ENCODE measurements around the gene LGALS16. TPM values are rescaled to one million over a fixed set of nuclear protein-coding genes. Genes with fewer than 3 reads are reported as not detected.

Gene LGALS16
- total and polyA plus RNA-seq, 2 experiments from 2014 or later, result not detected

DNA sequence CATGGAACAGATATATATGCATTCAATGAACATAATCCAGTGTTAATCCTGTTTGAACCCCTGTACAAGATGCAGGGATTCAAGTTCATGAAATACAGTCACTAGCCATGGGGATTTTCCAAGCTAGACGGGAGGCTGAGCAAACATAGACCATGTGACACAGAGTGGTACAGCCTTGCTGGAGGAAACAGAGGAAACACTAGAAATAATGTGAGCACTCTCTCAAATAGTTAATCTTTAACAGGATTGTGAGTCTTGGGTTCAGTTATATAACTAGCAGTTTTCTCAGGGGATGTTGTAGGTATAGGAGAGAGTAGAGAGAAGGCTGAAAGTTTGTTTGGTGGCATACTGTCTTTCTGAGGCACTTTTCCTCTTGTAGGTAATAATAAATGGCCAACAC lies 13.9 kb upstream of the LGALS16 start:
- H3K27me3 ChIP-seq (replicated peaks; ENCODE audit: insufficient read depth), result no peaks in the 10 kb centered on the region
- no peaks in the 10 kb centered on the region for H3K4me1 ChIP-seq (ENCODE audit: insufficient read depth)
- no peaks in the 10 kb centered on the region for H3K79me2 ChIP-seq (ENCODE audit: insufficient read depth)
- TF ChIP-seq EZH2 (IDR thresholded peaks at IDR 0.05; ENCODE audit: insufficient read depth, poor library complexity, severe bottlenecking), result no peak
- no peak for TF ChIP-seq EZH2phosphoT487 (IDR thresholded peaks at IDR 0.05; ENCODE audit: insufficient read depth, low read depth)
- H2AFZ ChIP-seq, result no peak overlapping the region
- no peaks in the 10 kb centered on the region for H3K9me3 ChIP-seq (ENCODE audit: low read depth)
- no peak overlapping the region for H3K9ac ChIP-seq
- no peak overlapping the region for H3K4me3 ChIP-seq
- H3F3A ChIP-seq (ENCODE audit: insufficient read depth), result no peaks in the 10 kb centered on the region
- 0 to 6% methylated on average over 1 of the region's 1 CpG for WGBS, 2 experiments (ENCODE audit: low coverage in 1 of 2, low lambda C conversion rate in 2 of 2, missing lambda C conversion rate in 2 of 2)
- H3K9me2 ChIP-seq (ENCODE audit: insufficient read depth), result no peaks in the 10 kb centered on the region
- in situ Hi-C loops (cut with MboI), result no loop called here
- no peak for DNase-seq
- no peak overlapping the region for H3K27ac ChIP-seq
- H3K36me3 ChIP-seq (ENCODE audit: low read depth), result no peaks in the 10 kb centered on the region
- H4K20me1 ChIP-seq (ENCODE audit: insufficient read depth), result no peaks in the 10 kb centered on the region
- no peak overlapping the region for H3K4me2 ChIP-seq (ENCODE audit: unreplicated experiment)

GRCh38 chr19:39643591-39643990 lies 12.1 kb upstream of the LGALS16 start:
- H3K9me2 ChIP-seq (ENCODE audit: insufficient read depth), result no peaks in the 10 kb centered on the region
- no peaks in the 10 kb centered on the region for H4K20me1 ChIP-seq (ENCODE audit: insufficient read depth)
- H3K9ac ChIP-seq, result no peak overlapping the region
- in situ Hi-C loops (cut with MboI), result no loop called here
- WGBS, 2 experiments (ENCODE audit: low coverage in 1 of 2, low lambda C conversion rate in 2 of 2, missing lambda C conversion rate in 2 of 2), result 9 to 12% methylated on average over 5 of the region's 5 CpGs
- no peak overlapping the region for H3K4me2 ChIP-seq (ENCODE audit: unreplicated experiment)
- no peak for DNase-seq
- H3K4me3 ChIP-seq, result no peak overlapping the region
- H3K27me3 ChIP-seq (replicated peaks; ENCODE audit: insufficient read depth), result no peaks in the 10 kb centered on the region
- no peaks in the 10 kb centered on the region for H3K9me3 ChIP-seq (ENCODE audit: low read depth)
- H3K36me3 ChIP-seq (ENCODE audit: low read depth), result no peaks in the 10 kb centered on the region
- H2AFZ ChIP-seq, result no peak overlapping the region
- no peaks in the 10 kb centered on the region for H3K79me2 ChIP-seq (ENCODE audit: insufficient read depth)
- no peak for TF ChIP-seq EZH2 (IDR thresholded peaks at IDR 0.05; ENCODE audit: insufficient read depth, poor library complexity, severe bottlenecking)
- no peak for TF ChIP-seq EZH2phosphoT487 (IDR thresholded peaks at IDR 0.05; ENCODE audit: insufficient read depth, low read depth)
- no peaks in the 10 kb centered on the region for H3F3A ChIP-seq (ENCODE audit: insufficient read depth)
- no peak overlapping the region for H3K27ac ChIP-seq
- H3K4me1 ChIP-seq (ENCODE audit: insufficient read depth), result no peaks in the 10 kb centered on the region

- no peaks in the 10 kb centered on the region for H3K4me1 ChIP-seq (ENCODE audit: insufficient read depth)
These were observed 9.8 kb upstream of the LGALS16 start for GRCh38 chr19:39645800-39646411.

DNA sequence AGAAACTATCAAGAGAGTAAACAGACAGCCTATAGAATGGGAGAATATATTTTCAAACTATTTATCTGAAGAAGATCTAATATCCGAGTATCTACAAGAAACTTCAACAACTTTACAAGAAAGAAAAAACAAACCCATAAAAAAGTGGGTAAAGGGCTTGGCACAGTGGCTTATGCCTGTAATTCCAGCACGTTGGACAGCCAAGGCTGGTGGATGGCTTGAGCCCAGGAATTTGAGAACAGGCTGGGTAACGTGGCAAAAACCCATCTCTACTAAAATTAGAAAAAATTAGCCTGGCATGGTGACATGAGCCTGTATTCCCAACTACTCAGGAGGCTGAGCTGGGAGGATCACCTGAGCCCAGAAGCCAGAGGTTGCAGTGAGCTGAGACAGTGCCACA lies 7.8 kb upstream of the LGALS16 start:
- no peak for DNase-seq
- no peaks in the 10 kb centered on the region for H3K9me2 ChIP-seq (ENCODE audit: insufficient read depth)
- no peak overlapping the region for H3K4me3 ChIP-seq
- no peaks in the 10 kb centered on the region for H3K9me3 ChIP-seq (ENCODE audit: low read depth)
- H3K4me2 ChIP-seq (ENCODE audit: unreplicated experiment), result no peak overlapping the region
- H2AFZ ChIP-seq, result no peak overlapping the region
- no peaks in the 10 kb centered on the region for H3F3A ChIP-seq (ENCODE audit: insufficient read depth)
- H4K20me1 ChIP-seq (ENCODE audit: insufficient read depth), result no peaks in the 10 kb centered on the region
- no peak overlapping the region for H3K9ac ChIP-seq
- in situ Hi-C loops (cut with MboI), result no loop called here
- H3K36me3 ChIP-seq (ENCODE audit: low read depth), result no peaks in the 10 kb centered on the region
- H3K27ac ChIP-seq, result no peak overlapping the region
- H3K27me3 ChIP-seq (replicated peaks; ENCODE audit: insufficient read depth), result no peaks in the 10 kb centered on the region
- 0 to 6% methylated on average over 3 of the region's 3 CpGs for WGBS, 2 experiments (ENCODE audit: low coverage in 1 of 2, low lambda C conversion rate in 2 of 2, missing lambda C conversion rate in 2 of 2)
- no peaks in the 10 kb centered on the region for H3K79me2 ChIP-seq (ENCODE audit: insufficient read depth)
- TF ChIP-seq EZH2 (IDR thresholded peaks at IDR 0.05; ENCODE audit: insufficient read depth, poor library complexity, severe bottlenecking) (no peak), EZH2phosphoT487 (IDR thresholded peaks at IDR 0.05; ENCODE audit: insufficient read depth, low read depth) (no peak)
- no peaks in the 10 kb centered on the region for H3K4me1 ChIP-seq (ENCODE audit: insufficient read depth)

More at GRCh38 chr19:39645800-39646411, 9.8 kb upstream of the LGALS16 start:
- in situ Hi-C loops (cut with MboI), result no loop called here
- Histone ChIP-seq H3K9me3 (ENCODE audit: low read depth) (no peaks in the 10 kb centered on the region), H4K20me1 (ENCODE audit: insufficient read depth) (no peaks in the 10 kb centered on the region), H3K4me3 (no peak overlapping the region), H3K27ac (no peak overlapping the region), H3K9ac (no peak overlapping the region), H3F3A (ENCODE audit: insufficient read depth) (no peaks in the 10 kb centered on the region), H3K36me3 (ENCODE audit: low read depth) (no peaks in the 10 kb centered on the region), H3K79me2 (ENCODE audit: insufficient read depth) (no peaks in the 10 kb centered on the region), H3K27me3 (replicated peaks; ENCODE audit: insufficient read depth) (no peaks in the 10 kb centered on the region), H3K9me2 (ENCODE audit: insufficient read depth) (no peaks in the 10 kb centered on the region), H3K4me2 (ENCODE audit: unreplicated experiment) (no peak overlapping the region), H2AFZ (no peak overlapping the region)
- peak; percentile 33 for DNase-seq
- WGBS, 2 experiments (ENCODE audit: low coverage in 1 of 2, low lambda C conversion rate in 2 of 2, missing lambda C conversion rate in 2 of 2), result 12 to 17% methylated on average over 6 of the region's 6 CpGs
- TF ChIP-seq EZH2 (IDR thresholded peaks at IDR 0.05; ENCODE audit: insufficient read depth, poor library complexity, severe bottlenecking) (no peak), EZH2phosphoT487 (IDR thresholded peaks at IDR 0.05; ENCODE audit: insufficient read depth, low read depth) (no peak)

Data from GM23248 (cell line).